Measurements from ENCODE around the gene PTPRD. TPM values are rescaled to one million over a fixed set of nuclear protein-coding genes. Genes with fewer than 3 reads are reported as not detected.

PTPRD gene
- total and polyA plus RNA-seq, 9 of the 15 experiments (the other 6 are each of a cell fraction or from before 2014, with no cell fraction given): 0.11 TPM; not detected in 8

GRCh38 chr9:8673830-8674229, 1939.0 kb downstream of the PTPRD start:
- POLR2A ChIA-PET: no interaction called here
- Histone ChIP-seq H3K79me2 (ENCODE audit: control insufficient read depth, insufficient read depth, low read length) (no peaks in the 10 kb centered on the region), H3K27ac (ENCODE audit: extremely low read depth, low read depth, low read length) (no peak overlapping the region), H3K4me1 (replicated peaks in 1 of 2; ENCODE audit: control insufficient read depth in 2 of 2, insufficient read depth in 2 of 2, low read length in 2 of 2) (no peaks in the 10 kb centered on the region), H3K4me3 (no peak overlapping the region), H3K36me3 (ENCODE audit: control insufficient read depth, insufficient read depth, low read length) (no peaks in the 10 kb centered on the region), H3K9me1 (ENCODE audit: control insufficient read depth, insufficient read depth, low read length) (no peaks in the 10 kb centered on the region), H3K4me2 (ENCODE audit: insufficient read depth, low read length) (no peak overlapping the region), H4K20me1 (replicated peaks; ENCODE audit: control insufficient read depth, insufficient read depth, low read length) (no peaks in the 10 kb centered on the region), H3K9me3 (replicated peaks; ENCODE audit: control insufficient read depth, insufficient read depth, low read depth, low read length) (no peaks in the 10 kb centered on the region), H2AFZ (ENCODE audit: low read depth, low read length) (no peak overlapping the region), H3K27me3 (ENCODE audit: control insufficient read depth in 2 of 2, insufficient read depth in 2 of 2, low read length in 2 of 2) (no peaks in the 10 kb centered on the region), H3K9ac (ENCODE audit: insufficient read depth in 1 of 2, low read depth in 2 of 2, low read length in 2 of 2) (no peak overlapping the region)
- TF ChIP-seq, protein P1, sequence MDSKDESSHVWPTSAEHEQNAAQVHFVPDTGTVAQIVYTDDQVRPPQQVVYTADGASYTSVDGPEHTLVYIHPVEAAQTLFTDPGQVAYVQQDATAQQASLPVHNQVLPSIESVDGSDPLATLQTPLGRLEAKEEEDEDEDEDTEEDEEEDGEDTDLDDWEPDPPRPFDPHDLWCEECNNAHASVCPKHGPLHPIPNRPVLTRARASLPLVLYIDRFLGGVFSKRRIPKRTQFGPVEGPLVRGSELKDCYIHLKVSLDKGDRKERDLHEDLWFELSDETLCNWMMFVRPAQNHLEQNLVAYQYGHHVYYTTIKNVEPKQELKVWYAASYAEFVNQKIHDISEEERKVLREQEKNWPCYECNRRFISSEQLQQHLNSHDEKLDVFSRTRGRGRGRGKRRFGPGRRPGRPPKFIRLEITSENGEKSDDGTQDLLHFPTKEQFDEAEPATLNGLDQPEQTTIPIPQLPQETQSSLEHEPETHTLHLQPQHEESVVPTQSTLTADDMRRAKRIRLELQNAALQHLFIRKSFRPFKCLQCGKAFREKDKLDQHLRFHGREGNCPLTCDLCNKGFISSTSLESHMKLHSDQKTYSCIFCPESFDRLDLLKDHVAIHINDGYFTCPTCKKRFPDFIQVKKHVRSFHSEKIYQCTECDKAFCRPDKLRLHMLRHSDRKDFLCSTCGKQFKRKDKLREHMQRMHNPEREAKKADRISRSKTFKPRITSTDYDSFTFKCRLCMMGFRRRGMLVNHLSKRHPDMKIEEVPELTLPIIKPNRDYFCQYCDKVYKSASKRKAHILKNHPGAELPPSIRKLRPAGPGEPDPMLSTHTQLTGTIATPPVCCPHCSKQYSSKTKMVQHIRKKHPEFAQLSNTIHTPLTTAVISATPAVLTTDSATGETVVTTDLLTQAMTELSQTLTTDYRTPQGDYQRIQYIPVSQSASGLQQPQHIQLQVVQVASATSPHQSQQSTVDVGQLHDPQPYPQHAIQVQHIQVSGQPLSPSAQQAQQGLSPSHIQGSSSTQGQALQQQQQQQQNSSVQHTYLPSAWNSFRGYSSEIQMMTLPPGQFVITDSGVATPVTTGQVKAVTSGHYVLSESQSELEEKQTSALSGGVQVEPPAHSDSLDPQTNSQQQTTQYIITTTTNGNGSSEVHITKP (IDR thresholded peaks at IDR 0.05; ENCODE audit: partially characterized antibody): no peak
- no peak for TF ChIP-seq ZNF764 (CRISPR knock-in tag; IDR thresholded peaks at IDR 0.05; ENCODE audit: low read depth)
- CTCF ChIA-PET (ENCODE audit: low intra/inter-chr PET ratio): no interaction called here
- in situ Hi-C loops (cut with MboI) (no loop called here), intact Hi-C loops (cut with micrococcal nuclease) (no loop called here)
- 1% methylated on average over 7 of the region's 7 CpGs for WGBS (ENCODE audit: insufficient coverage, low coverage, missing lambda C conversion rate)
- FAIRE-seq (no peak), DNase-seq (ENCODE audit: extremely low read depth in 1 of 4, low spot score in 3 of 4) (no peak), ATAC-seq (no peak)
- BruUV-seq (replicated peaks): no TSS peak

- H3K27me3 ChIP-seq (ENCODE audit: control insufficient read depth in 2 of 2, insufficient read depth in 2 of 2, low read length in 2 of 2): no peaks in the 10 kb centered on the region
- no peak for TF ChIP-seq ZBTB49 (CRISPR knock-in tag; IDR thresholded peaks at IDR 0.05; ENCODE audit: borderline replicate concordance)
- no peaks in the 10 kb centered on the region for H3K9me1 ChIP-seq (ENCODE audit: control insufficient read depth, insufficient read depth, low read length)
- H3K9ac ChIP-seq (ENCODE audit: insufficient read depth in 1 of 2, low read depth in 2 of 2, low read length in 2 of 2): no peak overlapping the region
- no peaks in the 10 kb centered on the region for H3K79me2 ChIP-seq (ENCODE audit: control insufficient read depth, insufficient read depth, low read length)
- no peaks in the 10 kb centered on the region for H3K9me3 ChIP-seq (replicated peaks; ENCODE audit: control insufficient read depth, insufficient read depth, low read depth, low read length)
- DNase-seq (ENCODE audit: extremely low read depth in 1 of 4, low spot score in 3 of 4) (no peak), FAIRE-seq (no peak), ATAC-seq (no peak)
- no peak overlapping the region for H3K4me3 ChIP-seq
- ChIA-PET CTCF (ENCODE audit: low intra/inter-chr PET ratio) (no interaction called here), POLR2A (no interaction called here)
- 6% methylated on average over 2 of the region's 2 CpGs for WGBS (ENCODE audit: insufficient coverage, low coverage, missing lambda C conversion rate)
- H2AFZ ChIP-seq (ENCODE audit: low read depth, low read length): no peak overlapping the region
- in situ Hi-C loops (cut with MboI): no loop called here
- H3K36me3 ChIP-seq (ENCODE audit: control insufficient read depth, insufficient read depth, low read length): no peaks in the 10 kb centered on the region
- no peaks in the 10 kb centered on the region for H4K20me1 ChIP-seq (replicated peaks; ENCODE audit: control insufficient read depth, insufficient read depth, low read length)
- no peak overlapping the region for H3K27ac ChIP-seq (ENCODE audit: extremely low read depth, low read depth, low read length)
- H3K4me1 ChIP-seq (replicated peaks in 1 of 2; ENCODE audit: control insufficient read depth in 2 of 2, insufficient read depth in 2 of 2, low read length in 2 of 2): no peaks in the 10 kb centered on the region
- H3K4me2 ChIP-seq (ENCODE audit: insufficient read depth, low read length): no peak overlapping the region
- BruUV-seq (replicated peaks): no TSS peak
- intact Hi-C loops (cut with micrococcal nuclease): no loop called here
These were observed 1942.1 kb downstream of the PTPRD start for GRCh38 chr9:8670751-8671150.
